GM12875 (cell line): ENCODE measurements around the gene SNRNP48.

ENCODE experiments used
- H3K4me3 ChIP-seq: one replicate; pipeline ENCODE4 v1.5.1; 2011; ENCODE audit warnings: low read depth, low read length, control low read depth
- CTCF ChIP-seq: IDR thresholded peaks from 2 replicates; pipeline ENCODE4 v1.5.1; 2011; ENCODE audit warnings: low read depth, mild to moderate bottlenecking, control low read depth, inconsistent platforms, low read length, moderate library complexity, borderline replicate concordance; ENCODE audit not compliant: insufficient read depth

Gene SNRNP48

GRCh38 chr6:7550433-7550801 lies 39.6 kb upstream of the SNRNP48 start:
- H3K4me3 ChIP-seq = no peak overlapping the region
- TF ChIP-seq CTCF = no peak

GRCh38 chr6:7554533-7555275 lies 35.3 kb upstream of the SNRNP48 start:
- no peak overlapping the region for H3K4me3 ChIP-seq
- no peak for TF ChIP-seq CTCF

- no peak for TF ChIP-seq CTCF
- no peak overlapping the region for H3K4me3 ChIP-seq
Observed at GRCh38 chr6:7555671-7556070, 34.3 kb upstream of the SNRNP48 start.

- TF ChIP-seq CTCF = no peak
- H3K4me3 ChIP-seq = no peak overlapping the region
Observed at GRCh38 chr6:7556394-7557106, 33.4 kb upstream of the SNRNP48 start.

- TF ChIP-seq CTCF = no peak
- H3K4me3 ChIP-seq = no peak overlapping the region
Observed at GRCh38 chr6:7557652-7558051, 32.3 kb upstream of the SNRNP48 start.

GRCh38 chr6:7558781-7559180 lies 31.2 kb upstream of the SNRNP48 start:
- no peak overlapping the region for H3K4me3 ChIP-seq
- no peak for TF ChIP-seq CTCF

- TF ChIP-seq CTCF = no peak
Observed at GRCh38 chr6:7559196-7559595, 30.8 kb upstream of the SNRNP48 start.

More at GRCh38 chr6:7559196-7559595, 30.8 kb upstream of the SNRNP48 start:
- H3K4me3 ChIP-seq = no peak overlapping the region
